Smooth muscle cell (in vitro differentiated cells): Measurements from ENCODE around the gene NRXN3. TPM values are rescaled to one million over a fixed set of nuclear protein-coding genes. Genes with fewer than 3 reads are reported as not detected.

Source experiments
- DNase-seq: peaks from one replicate; lab custom pipeline; 2025; ENCODE audit not compliant: unreplicated experiment; lab: John Stamatoyannopoulos, UW
- H2AFZ ChIP-seq: fragments of 200-600 bp; sonication (generic); 2 replicates; pipeline ENCODE4 v1.6.0; 2016; ENCODE audit warnings: antibody characterized with exemption, low read depth, mild to moderate bottlenecking
- H3F3A ChIP-seq: fragments of 200-600 bp; sonication (generic); 2 replicates; pipeline ENCODE4 v1.6.0; 2017; ENCODE audit warnings: antibody characterized with exemption, low read depth
- H3K27ac ChIP-seq: fragments of 200-600 bp; sonication (generic); 2 replicates; pipeline ENCODE4 v1.5.1; 2016; ENCODE audit warnings: low read depth, mild to moderate bottlenecking
- H3K27me3 ChIP-seq: fragments of 200-600 bp; sonication (generic); 2 replicates; pipeline ENCODE4 v1.6.1; 2016; ENCODE audit warnings: low read depth, mild to moderate bottlenecking
- H3K36me3 ChIP-seq: fragments of 200-600 bp; sonication (generic); 2 replicates; pipeline ENCODE4 v1.5.1; 2016; ENCODE audit warnings: low read depth
- H3K4me1 ChIP-seq: fragments of 200-600 bp; sonication (generic); 2 replicates; pipeline ENCODE4 v1.5.1; 2016; ENCODE audit warnings: low read depth
- H3K4me2 ChIP-seq: fragments of 200-600 bp; sonication (generic); 2 replicates; pipeline ENCODE4 v1.6.0; 2016; ENCODE audit warnings: mild to moderate bottlenecking
- H3K4me3 ChIP-seq: fragments of 200-600 bp; sonication (generic); 2 replicates; pipeline ENCODE4 v1.5.1; 2016; ENCODE audit warnings: mild to moderate bottlenecking
- H3K79me2 ChIP-seq: fragments of 200-600 bp; sonication (generic); 2 replicates; pipeline ENCODE4 v1.6.0; 2016; ENCODE audit warnings: low read depth, mild to moderate bottlenecking
- H3K9ac ChIP-seq: fragments of 200-600 bp; sonication (generic); 2 replicates; pipeline ENCODE4 v1.6.0; 2016; ENCODE audit warnings: low read depth
- H3K9me3 ChIP-seq: fragments of 200-600 bp; sonication (generic); replicated peaks from 2 replicates; pipeline ENCODE4 v1.5.1; 2016; ENCODE audit warnings: low read depth
- H4K20me1 ChIP-seq: fragments of 200-600 bp; sonication (generic); 2 replicates; pipeline ENCODE4 v1.6.0; 2016; ENCODE audit warnings: low read depth
- WGBS: methylation state at CpG from one replicate; pipeline ENCODE4 v1.1.7; 2016; ENCODE audit warnings: low lambda C conversion rate; 5-methylcytosine and 5-hydroxymethylcytosine counted together
- polyA plus RNA-seq: library from polyadenylated mRNA; unstranded; fragments of >200 nt; fragmentation: Nextera tagmentation; extraction: Ambion mirVana; gene quantifications from 2 replicates; pipeline ENCODE4 v1.2.1, GENCODE V29; 2016
- total RNA-seq: library from RNA; depleted of rRNA; stranded (reverse); fragments of >200 nt; gene quantifications from 2 replicates; pipeline ENCODE4 v1.2.3, GENCODE V29; 2014
- TF ChIP-seq, protein P1 (sequence below): fragments of 200-600 bp; sonication (generic); IDR thresholded peaks from 2 replicates; pipeline ENCODE4 v1.5.1; 2017; ENCODE audit warnings: borderline replicate concordance, mild to moderate bottlenecking, antibody characterized with exemption; ENCODE audit not compliant: insufficient read depth, poor library complexity, severe bottlenecking

Gene NRXN3
- total and polyA plus RNA-seq, 2 experiments from 2014 or later, result 1.2 to 7.0 TPM

DNA sequence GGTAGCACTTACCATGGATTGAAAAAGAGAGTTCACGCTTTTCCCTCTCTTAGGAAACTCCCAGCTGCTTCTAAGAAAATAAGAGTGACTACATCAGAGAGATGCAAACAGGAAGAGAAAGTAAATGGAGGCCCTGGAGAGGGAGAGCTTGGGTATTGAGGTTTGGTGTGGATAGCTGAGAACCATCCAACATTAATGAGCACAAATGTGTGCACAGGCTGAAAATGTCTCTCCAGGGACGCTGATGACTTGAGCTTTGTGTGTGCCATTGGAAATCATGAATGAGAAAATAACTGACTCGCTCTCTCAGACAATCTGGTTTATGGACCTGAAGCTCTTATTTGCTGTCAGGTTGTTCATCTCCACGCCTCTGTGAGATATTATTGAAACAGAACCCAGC lies 318.8 kb downstream of the NRXN3 start:
- H3K36me3 ChIP-seq, result no peaks in the 10 kb centered on the region
- no peaks in the 10 kb centered on the region for H4K20me1 ChIP-seq
- no peaks in the 10 kb centered on the region for H3K27me3 ChIP-seq
- no peaks in the 10 kb centered on the region for H3K79me2 ChIP-seq
- no peaks in the 10 kb centered on the region for H3K9me3 ChIP-seq
- H3K9ac ChIP-seq, result no peak overlapping the region
- no peak overlapping the region for H3K4me3 ChIP-seq
- H3K27ac ChIP-seq, result no peak overlapping the region
- DNase-seq, result no peak
- no peak overlapping the region for H3K4me2 ChIP-seq
- H3F3A ChIP-seq, result no peaks in the 10 kb centered on the region
- 86% methylated on average over 4 of the region's 4 CpGs for WGBS
- TF ChIP-seq, protein P1, sequence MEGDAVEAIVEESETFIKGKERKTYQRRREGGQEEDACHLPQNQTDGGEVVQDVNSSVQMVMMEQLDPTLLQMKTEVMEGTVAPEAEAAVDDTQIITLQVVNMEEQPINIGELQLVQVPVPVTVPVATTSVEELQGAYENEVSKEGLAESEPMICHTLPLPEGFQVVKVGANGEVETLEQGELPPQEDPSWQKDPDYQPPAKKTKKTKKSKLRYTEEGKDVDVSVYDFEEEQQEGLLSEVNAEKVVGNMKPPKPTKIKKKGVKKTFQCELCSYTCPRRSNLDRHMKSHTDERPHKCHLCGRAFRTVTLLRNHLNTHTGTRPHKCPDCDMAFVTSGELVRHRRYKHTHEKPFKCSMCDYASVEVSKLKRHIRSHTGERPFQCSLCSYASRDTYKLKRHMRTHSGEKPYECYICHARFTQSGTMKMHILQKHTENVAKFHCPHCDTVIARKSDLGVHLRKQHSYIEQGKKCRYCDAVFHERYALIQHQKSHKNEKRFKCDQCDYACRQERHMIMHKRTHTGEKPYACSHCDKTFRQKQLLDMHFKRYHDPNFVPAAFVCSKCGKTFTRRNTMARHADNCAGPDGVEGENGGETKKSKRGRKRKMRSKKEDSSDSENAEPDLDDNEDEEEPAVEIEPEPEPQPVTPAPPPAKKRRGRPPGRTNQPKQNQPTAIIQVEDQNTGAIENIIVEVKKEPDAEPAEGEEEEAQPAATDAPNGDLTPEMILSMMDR, result no peak
- H3K4me1 ChIP-seq, result no peaks in the 10 kb centered on the region
- H2AFZ ChIP-seq, result no peak overlapping the region

DNA sequence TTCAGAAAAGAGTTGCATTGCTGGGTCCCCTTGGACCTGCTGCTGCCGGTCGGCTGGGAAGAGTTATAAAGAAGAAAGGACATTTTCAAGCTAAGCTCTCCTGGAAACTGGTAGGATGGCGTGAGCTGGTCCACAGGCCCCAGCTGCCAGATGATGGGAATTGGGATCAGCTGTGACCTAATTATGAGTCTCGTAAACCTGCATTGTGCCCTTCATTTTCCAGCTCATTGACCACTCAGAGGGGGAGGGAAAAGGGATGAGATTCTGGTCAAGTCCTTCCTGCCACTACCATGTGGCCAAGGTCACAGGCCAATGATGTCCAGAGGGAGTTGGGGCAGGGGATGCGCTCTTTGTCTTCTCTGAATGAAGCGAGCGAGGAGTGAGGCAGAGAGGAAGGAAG lies 320.9 kb downstream of the NRXN3 start:
- Histone ChIP-seq H3K36me3 (no peaks in the 10 kb centered on the region), H3K27ac (no peak overlapping the region), H3K4me1 (no peaks in the 10 kb centered on the region), H3K9ac (no peak overlapping the region), H3K4me2 (no peak overlapping the region), H3K79me2 (no peaks in the 10 kb centered on the region), H3K27me3 (no peaks in the 10 kb centered on the region), H4K20me1 (no peaks in the 10 kb centered on the region), H3K9me3 (no peaks in the 10 kb centered on the region), H2AFZ (no peak overlapping the region), H3K4me3 (no peak overlapping the region), H3F3A (no peaks in the 10 kb centered on the region)
- no peak for DNase-seq
- 85% methylated on average over 7 of the region's 7 CpGs for WGBS
- TF ChIP-seq, protein P1, result no peak

DNA sequence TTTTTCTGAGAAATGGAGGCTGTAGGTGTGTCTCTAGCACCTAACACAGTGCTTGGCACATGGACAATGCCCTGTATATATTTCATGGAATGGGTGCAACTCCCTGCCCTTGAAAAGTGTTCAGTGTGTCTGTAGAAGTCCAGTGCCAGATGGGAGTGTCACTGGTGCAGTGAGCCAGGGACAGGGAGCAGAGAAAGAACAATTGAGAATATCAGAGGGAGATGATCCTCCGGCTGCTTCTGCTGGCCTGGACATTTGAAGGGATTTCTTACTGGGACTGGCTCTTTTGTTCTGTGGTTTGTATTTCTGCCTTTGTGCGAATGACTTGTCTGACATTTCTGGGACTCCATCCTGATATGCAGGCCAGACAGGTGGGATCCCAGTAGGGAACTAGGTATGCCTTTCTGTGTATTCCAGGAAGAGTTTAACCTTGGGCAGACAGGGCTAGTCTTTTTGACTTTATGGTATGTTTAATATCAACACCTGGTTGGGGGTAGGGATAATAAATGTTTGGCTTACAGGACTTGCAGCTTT lies 328.0 kb downstream of the NRXN3 start:
- H2AFZ ChIP-seq, result no peak overlapping the region
- WGBS, result 78% methylated on average over 2 of the region's 2 CpGs
- H3K27ac ChIP-seq, result no peak overlapping the region
- no peaks in the 10 kb centered on the region for H3K4me1 ChIP-seq
- H4K20me1 ChIP-seq, result no peaks in the 10 kb centered on the region
- H3K27me3 ChIP-seq, result no peaks in the 10 kb centered on the region
- H3K9ac ChIP-seq, result no peak overlapping the region
- no peaks in the 10 kb centered on the region for H3K36me3 ChIP-seq
- TF ChIP-seq, protein P1, result no peak
- H3K9me3 ChIP-seq, result no peaks in the 10 kb centered on the region
- H3F3A ChIP-seq, result no peaks in the 10 kb centered on the region
- no peaks in the 10 kb centered on the region for H3K79me2 ChIP-seq
- no peak overlapping the region for H3K4me2 ChIP-seq
- H3K4me3 ChIP-seq, result no peak overlapping the region
- no peak for DNase-seq

DNA sequence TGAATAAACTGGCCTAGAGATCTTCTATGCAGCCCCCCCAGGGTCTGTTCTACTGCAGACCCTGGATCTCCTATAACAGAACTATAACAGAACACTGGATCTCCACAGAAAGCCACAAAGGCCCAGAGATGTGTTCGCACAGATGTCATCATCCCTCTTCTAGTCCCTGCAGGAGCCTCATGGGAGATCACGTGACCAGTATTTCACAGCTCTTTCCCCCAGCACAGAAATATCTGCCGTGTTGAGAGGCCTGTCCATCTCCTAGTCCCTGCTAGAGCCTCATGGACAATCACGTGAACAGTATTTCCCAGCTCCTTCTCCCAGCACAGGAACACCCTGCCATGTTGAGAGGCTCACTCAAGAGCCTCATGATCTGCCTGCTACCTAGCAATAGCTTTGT lies 331.7 kb downstream of the NRXN3 start:
- TF ChIP-seq, protein P1, result no peak
- Histone ChIP-seq H3K4me3 (no peak overlapping the region), H3K27me3 (no peaks in the 10 kb centered on the region), H3K79me2 (no peaks in the 10 kb centered on the region), H3F3A (no peaks in the 10 kb centered on the region), H3K9ac (no peak overlapping the region), H3K4me1 (no peaks in the 10 kb centered on the region), H4K20me1 (no peaks in the 10 kb centered on the region), H3K27ac (no peak overlapping the region), H3K36me3 (no peaks in the 10 kb centered on the region), H3K4me2 (no peak overlapping the region), H3K9me3 (no peaks in the 10 kb centered on the region), H2AFZ (no peak overlapping the region)
- no peak for DNase-seq
- 78% methylated on average over 4 of the region's 4 CpGs for WGBS
